ENCODE data around the gene GAPDHS. TPM values are rescaled to one million over a fixed set of nuclear protein-coding genes. Genes with fewer than 3 reads are reported as not detected.

GAPDHS gene
- total RNA-seq, 1 experiment from 2014 or later: not detected

DNA sequence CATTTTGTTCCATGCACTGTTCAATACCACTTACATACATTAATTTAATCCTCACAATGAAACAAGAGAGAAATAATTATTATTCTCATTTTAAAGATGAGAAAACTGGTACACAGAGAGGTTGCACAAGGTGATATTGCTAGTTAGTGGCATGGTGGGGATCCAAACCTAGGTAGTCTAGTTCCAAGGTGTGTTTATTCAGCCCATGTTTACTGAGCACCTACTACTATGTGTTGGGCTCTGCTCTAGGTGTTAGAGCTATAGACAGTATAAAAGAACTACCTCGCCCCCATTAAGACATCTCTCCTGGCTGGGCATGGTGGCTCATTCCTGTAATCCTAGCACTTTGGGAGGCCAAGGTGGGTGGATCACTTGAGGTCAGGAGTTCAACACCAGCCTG is 49.5 kb downstream of the GAPDHS start:
- Histone ChIP-seq H3K36me3 (ENCODE audit: control insufficient read depth in 1 of 2, insufficient read depth in 2 of 2, low read length in 2 of 2) (no peaks in the 10 kb centered on the region), H3K4me3 (replicated peaks in 1 of 2; ENCODE audit: low read depth in 1 of 2, low read length in 2 of 2) (no peak overlapping the region), H2AFZ (ENCODE audit: low read depth, low read length, poor library complexity, severe bottlenecking) (no peak overlapping the region), H3K4me2 (ENCODE audit: low read length) (no peak overlapping the region), H4K20me1 (ENCODE audit: insufficient read depth) (no peaks in the 10 kb centered on the region), H3K9me2 (ENCODE audit: insufficient read depth) (no peaks in the 10 kb centered on the region), H3K27me3 (ENCODE audit: insufficient read depth, low read length) (no peaks in the 10 kb centered on the region), H3K79me2 (ENCODE audit: insufficient read depth, low read length) (no peaks in the 10 kb centered on the region), H3K27ac (ENCODE audit: low read depth, low read length) (no peak overlapping the region), H3K4me1 (ENCODE audit: control insufficient read depth in 1 of 2, insufficient read depth in 2 of 2, low read length in 2 of 2) (no peaks in the 10 kb centered on the region), H3K9ac (ENCODE audit: low read length) (no peak overlapping the region), H3K9me3 (ENCODE audit: control insufficient read depth in 1 of 2, insufficient read depth in 1 of 2, low read depth in 1 of 2, low read length in 2 of 2) (no peaks in the 10 kb centered on the region)
- ChIA-PET POLR2A (no interaction called here), RAD21 (ENCODE audit: low non-redundant PET in 1 of 2, low total read pairs in 2 of 2, uncharacterized antibody in 2 of 2, unreplicated experiment in 2 of 2) (no interaction called here), CTCF (no interaction called here)
- TF ChIP-seq FOSL1 (IDR thresholded peaks at IDR 0.05; ENCODE audit: low read depth): no peak
- TF ChIP-seq ELF1 (IDR thresholded peaks at IDR 0.05; ENCODE audit: borderline replicate concordance, low read depth): no peak
- no peak for TF ChIP-seq EZH2 (IDR thresholded peaks at IDR 0.05)
- TF ChIP-seq, protein P1, sequence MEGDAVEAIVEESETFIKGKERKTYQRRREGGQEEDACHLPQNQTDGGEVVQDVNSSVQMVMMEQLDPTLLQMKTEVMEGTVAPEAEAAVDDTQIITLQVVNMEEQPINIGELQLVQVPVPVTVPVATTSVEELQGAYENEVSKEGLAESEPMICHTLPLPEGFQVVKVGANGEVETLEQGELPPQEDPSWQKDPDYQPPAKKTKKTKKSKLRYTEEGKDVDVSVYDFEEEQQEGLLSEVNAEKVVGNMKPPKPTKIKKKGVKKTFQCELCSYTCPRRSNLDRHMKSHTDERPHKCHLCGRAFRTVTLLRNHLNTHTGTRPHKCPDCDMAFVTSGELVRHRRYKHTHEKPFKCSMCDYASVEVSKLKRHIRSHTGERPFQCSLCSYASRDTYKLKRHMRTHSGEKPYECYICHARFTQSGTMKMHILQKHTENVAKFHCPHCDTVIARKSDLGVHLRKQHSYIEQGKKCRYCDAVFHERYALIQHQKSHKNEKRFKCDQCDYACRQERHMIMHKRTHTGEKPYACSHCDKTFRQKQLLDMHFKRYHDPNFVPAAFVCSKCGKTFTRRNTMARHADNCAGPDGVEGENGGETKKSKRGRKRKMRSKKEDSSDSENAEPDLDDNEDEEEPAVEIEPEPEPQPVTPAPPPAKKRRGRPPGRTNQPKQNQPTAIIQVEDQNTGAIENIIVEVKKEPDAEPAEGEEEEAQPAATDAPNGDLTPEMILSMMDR (IDR thresholded peaks at IDR 0.05 in 2 of 3, conservative IDR thresholded peaks at IDR 0.05 in 1 of 3; ENCODE audit: borderline replicate concordance in 1 of 3, insufficient read depth in 1 of 3, low read depth in 2 of 3, low read length in 2 of 3): no peak
- no peak for TF ChIP-seq EGR1 (IDR thresholded peaks at IDR 0.05; ENCODE audit: low read depth)
- TF ChIP-seq POLR2A (IDR thresholded peaks at IDR 0.05; ENCODE audit: borderline replicate concordance, extremely low read depth, insufficient read depth, insufficient read length): no peak
- TF ChIP-seq, protein P2, sequence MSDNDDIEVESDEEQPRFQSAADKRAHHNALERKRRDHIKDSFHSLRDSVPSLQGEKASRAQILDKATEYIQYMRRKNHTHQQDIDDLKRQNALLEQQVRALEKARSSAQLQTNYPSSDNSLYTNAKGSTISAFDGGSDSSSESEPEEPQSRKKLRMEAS (IDR thresholded peaks at IDR 0.05): no peak
- TF ChIP-seq, protein P3, sequence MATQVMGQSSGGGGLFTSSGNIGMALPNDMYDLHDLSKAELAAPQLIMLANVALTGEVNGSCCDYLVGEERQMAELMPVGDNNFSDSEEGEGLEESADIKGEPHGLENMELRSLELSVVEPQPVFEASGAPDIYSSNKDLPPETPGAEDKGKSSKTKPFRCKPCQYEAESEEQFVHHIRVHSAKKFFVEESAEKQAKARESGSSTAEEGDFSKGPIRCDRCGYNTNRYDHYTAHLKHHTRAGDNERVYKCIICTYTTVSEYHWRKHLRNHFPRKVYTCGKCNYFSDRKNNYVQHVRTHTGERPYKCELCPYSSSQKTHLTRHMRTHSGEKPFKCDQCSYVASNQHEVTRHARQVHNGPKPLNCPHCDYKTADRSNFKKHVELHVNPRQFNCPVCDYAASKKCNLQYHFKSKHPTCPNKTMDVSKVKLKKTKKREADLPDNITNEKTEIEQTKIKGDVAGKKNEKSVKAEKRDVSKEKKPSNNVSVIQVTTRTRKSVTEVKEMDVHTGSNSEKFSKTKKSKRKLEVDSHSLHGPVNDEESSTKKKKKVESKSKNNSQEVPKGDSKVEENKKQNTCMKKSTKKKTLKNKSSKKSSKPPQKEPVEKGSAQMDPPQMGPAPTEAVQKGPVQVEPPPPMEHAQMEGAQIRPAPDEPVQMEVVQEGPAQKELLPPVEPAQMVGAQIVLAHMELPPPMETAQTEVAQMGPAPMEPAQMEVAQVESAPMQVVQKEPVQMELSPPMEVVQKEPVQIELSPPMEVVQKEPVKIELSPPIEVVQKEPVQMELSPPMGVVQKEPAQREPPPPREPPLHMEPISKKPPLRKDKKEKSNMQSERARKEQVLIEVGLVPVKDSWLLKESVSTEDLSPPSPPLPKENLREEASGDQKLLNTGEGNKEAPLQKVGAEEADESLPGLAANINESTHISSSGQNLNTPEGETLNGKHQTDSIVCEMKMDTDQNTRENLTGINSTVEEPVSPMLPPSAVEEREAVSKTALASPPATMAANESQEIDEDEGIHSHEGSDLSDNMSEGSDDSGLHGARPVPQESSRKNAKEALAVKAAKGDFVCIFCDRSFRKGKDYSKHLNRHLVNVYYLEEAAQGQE (IDR thresholded peaks at IDR 0.05; ENCODE audit: low read depth): no peak
- no peak for TF ChIP-seq SIN3A (IDR thresholded peaks at IDR 0.05; ENCODE audit: low read depth)
- no peak for TF ChIP-seq YY1 (IDR thresholded peaks at IDR 0.05; ENCODE audit: extremely low read depth, insufficient replicate concordance, low read depth, low read length)
- TF ChIP-seq JUND (IDR thresholded peaks at IDR 0.05): no peak
- no peak for TF ChIP-seq CEBPB (IDR thresholded peaks at IDR 0.05; ENCODE audit: low read depth)
- TF ChIP-seq TCF7L2 (IDR thresholded peaks at IDR 0.05; ENCODE audit: borderline replicate concordance, extremely low read depth, insufficient read depth, insufficient read length): no peak
- TF ChIP-seq, protein P4, sequence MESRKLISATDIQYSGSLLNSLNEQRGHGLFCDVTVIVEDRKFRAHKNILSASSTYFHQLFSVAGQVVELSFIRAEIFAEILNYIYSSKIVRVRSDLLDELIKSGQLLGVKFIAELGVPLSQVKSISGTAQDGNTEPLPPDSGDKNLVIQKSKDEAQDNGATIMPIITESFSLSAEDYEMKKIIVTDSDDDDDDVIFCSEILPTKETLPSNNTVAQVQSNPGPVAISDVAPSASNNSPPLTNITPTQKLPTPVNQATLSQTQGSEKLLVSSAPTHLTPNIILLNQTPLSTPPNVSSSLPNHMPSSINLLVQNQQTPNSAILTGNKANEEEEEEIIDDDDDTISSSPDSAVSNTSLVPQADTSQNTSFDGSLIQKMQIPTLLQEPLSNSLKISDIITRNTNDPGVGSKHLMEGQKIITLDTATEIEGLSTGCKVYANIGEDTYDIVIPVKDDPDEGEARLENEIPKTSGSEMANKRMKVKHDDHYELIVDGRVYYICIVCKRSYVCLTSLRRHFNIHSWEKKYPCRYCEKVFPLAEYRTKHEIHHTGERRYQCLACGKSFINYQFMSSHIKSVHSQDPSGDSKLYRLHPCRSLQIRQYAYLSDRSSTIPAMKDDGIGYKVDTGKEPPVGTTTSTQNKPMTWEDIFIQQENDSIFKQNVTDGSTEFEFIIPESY (IDR thresholded peaks at IDR 0.05; ENCODE audit: extremely low read depth, insufficient replicate concordance, low read length): no peak
- no peak for TF ChIP-seq RAD21 (IDR thresholded peaks at IDR 0.05; ENCODE audit: low read depth)
- no peak for TF ChIP-seq ZFX (IDR thresholded peaks at IDR 0.05)
- TF ChIP-seq, protein P5, sequence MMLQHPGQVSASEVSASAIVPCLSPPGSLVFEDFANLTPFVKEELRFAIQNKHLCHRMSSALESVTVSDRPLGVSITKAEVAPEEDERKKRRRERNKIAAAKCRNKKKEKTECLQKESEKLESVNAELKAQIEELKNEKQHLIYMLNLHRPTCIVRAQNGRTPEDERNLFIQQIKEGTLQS (IDR thresholded peaks at IDR 0.05): no peak
- TF ChIP-seq POLR2AphosphoS5 (IDR thresholded peaks at IDR 0.05; ENCODE audit: low read depth, low read length): no peak
- no TSS peak for BruUV-seq (replicated peaks)
- no peak for ATAC-seq
- intact Hi-C loops (cut with micrococcal nuclease): no loop called here
- DNase-seq (ENCODE audit: low read depth, low spot score): no peak
